Neural crest cell (in vitro differentiated cells): ENCODE results near the gene GDF7. TPM values are rescaled to one million over a fixed set of nuclear protein-coding genes. Genes with fewer than 3 reads are reported as not detected.

Experiments used
- DNase-seq: peaks from one replicate; pipeline ENCODE4 v3.0.0; 2021; ENCODE audit warnings: low read depth, mixed read lengths, low spot score
- H3K27ac Mint-ChIP-seq: one replicate; pipeline ENCODE4 v1.8.0; 2021; ENCODE audit warnings: mild to moderate bottlenecking, mixed read lengths; ENCODE audit not compliant: unreplicated experiment
- H3K27me3 Mint-ChIP-seq: 2 replicates; pipeline ENCODE4 v1.8.0; 2021; ENCODE audit warnings: low read depth, mild to moderate bottlenecking, mixed read lengths
- H3K36me3 Mint-ChIP-seq: 2 replicates; pipeline ENCODE4 v1.8.0; 2021; ENCODE audit warnings: low read depth, mild to moderate bottlenecking, mixed read lengths
- H3K4me1 Mint-ChIP-seq: 2 replicates; pipeline ENCODE4 v1.8.0; 2021; ENCODE audit warnings: mixed read lengths
- H3K4me3 Mint-ChIP-seq: one replicate; pipeline ENCODE4 v1.8.0; 2021; ENCODE audit warnings: mild to moderate bottlenecking, mixed read lengths
- H3K9me3 Mint-ChIP-seq: 2 replicates; pipeline ENCODE4 v1.8.0; 2021; ENCODE audit warnings: mixed read lengths
- CTCF ChIP-seq: fragments of 200-600 bp; sonication (generic); conservative IDR thresholded peaks from 2 replicates; pipeline ENCODE4 v1.5.0; 2021; ENCODE audit warnings: antibody characterized with exemption, mild to moderate bottlenecking
- total RNA-seq: library from RNA; stranded (reverse); gene quantifications from 2 replicates; pipeline ENCODE4 v1.2.1, GENCODE V29; 2021

Gene GDF7
- total RNA-seq, 1 donor from 2014 or later: 0.40 TPM

GRCh38 chr2:20693317-20693716 lies 26.4 kb downstream of the GDF7 start:
- H3K9me3 Mint-ChIP-seq: no peaks in the 10 kb centered on the region
- no peaks in the 10 kb centered on the region for H3K27me3 Mint-ChIP-seq
- no peak for DNase-seq
- peaks cover 5% of the 10 kb centered on the region for H3K4me1 Mint-ChIP-seq
- no peak for TF ChIP-seq CTCF
- H3K27ac Mint-ChIP-seq: no peak overlapping the region
- peaks cover 11% of the 10 kb centered on the region for H3K36me3 Mint-ChIP-seq
- no peak overlapping the region for H3K4me3 Mint-ChIP-seq

- Mint-ChIP-seq H3K36me3 (peaks cover 3% of the 10 kb centered on the region), H3K27ac (no peak overlapping the region), H3K9me3 (no peaks in the 10 kb centered on the region), H3K4me1 (peaks cover 5% of the 10 kb centered on the region), H3K4me3 (no peak overlapping the region), H3K27me3 (no peaks in the 10 kb centered on the region)
- no peak for DNase-seq
- no peak for TF ChIP-seq CTCF
Observed at GRCh38 chr2:20696366-20696765, 29.4 kb downstream of the GDF7 start.

- Mint-ChIP-seq H3K4me1 (no peaks in the 10 kb centered on the region), H3K27me3 (no peaks in the 10 kb centered on the region), H3K9me3 (no peaks in the 10 kb centered on the region), H3K4me3 (no peak overlapping the region), H3K36me3 (peaks cover 3% of the 10 kb centered on the region), H3K27ac (no peak overlapping the region)
- DNase-seq: no peak
- no peak for TF ChIP-seq CTCF
Observed at GRCh38 chr2:20697322-20697934, 30.5 kb downstream of the GDF7 start.

GRCh38 chr2:20698916-20699613 lies 32.1 kb downstream of the GDF7 start:
- Mint-ChIP-seq H3K36me3 (peaks cover 3% of the 10 kb centered on the region), H3K9me3 (no peaks in the 10 kb centered on the region), H3K27ac (no peak overlapping the region), H3K27me3 (no peaks in the 10 kb centered on the region), H3K4me3 (no peak overlapping the region), H3K4me1 (no peaks in the 10 kb centered on the region)
- DNase-seq: no peak
- TF ChIP-seq CTCF: no peak

- Mint-ChIP-seq H3K4me3 (no peak overlapping the region), H3K4me1 (no peaks in the 10 kb centered on the region), H3K27me3 (no peaks in the 10 kb centered on the region), H3K36me3 (peaks cover 3% of the 10 kb centered on the region), H3K27ac (peak overlapping the region; percentile 44), H3K9me3 (no peaks in the 10 kb centered on the region)
- TF ChIP-seq CTCF: no peak
- DNase-seq: no peak
Observed at GRCh38 chr2:20702563-20702962, 35.6 kb downstream of the GDF7 start.
